ENCODE measurements around the gene USPL1. TPM values are rescaled to one million over a fixed set of nuclear protein-coding genes. Genes with fewer than 3 reads are reported as not detected.

Gene USPL1
- total RNA-seq, 1 experiment from 2014 or later: 14.3 TPM

DNA sequence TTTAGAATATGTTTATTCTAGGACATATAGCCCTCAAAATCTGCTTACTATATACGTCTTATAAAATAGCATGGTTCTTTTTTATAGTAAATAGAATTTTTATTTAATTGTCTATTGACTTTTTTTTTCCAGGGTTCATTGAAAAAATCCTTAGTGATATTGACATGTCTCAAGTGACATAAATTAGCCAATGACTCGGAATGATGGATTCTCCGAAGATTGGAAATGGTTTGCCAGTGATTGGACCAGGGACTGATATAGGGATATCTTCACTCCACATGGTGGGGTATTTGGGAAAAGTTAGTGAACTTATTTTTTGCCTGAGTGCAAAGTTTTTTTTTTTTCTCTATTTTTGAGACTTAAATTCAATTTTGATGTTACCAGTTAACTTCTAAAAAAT is 3.2 kb downstream of the USPL1 start:
- Mint-ChIP-seq H3K9me3 (no peaks in the 10 kb centered on the region), H3K4me3 (no peak overlapping the region), H3K4me1 (peaks cover 3% of the 10 kb centered on the region), H3K27me3 (ENCODE audit: low read depth) (no peaks in the 10 kb centered on the region), H3K36me3 (peaks cover 22% of the 10 kb centered on the region), H3K27ac (no peak overlapping the region)
- ChIA-PET POLR2A (no interaction called here), CTCF (no interaction called here)
- ATAC-seq (no peak), DNase-seq (ENCODE audit: low spot score) (no peak)
- no peak for TF ChIP-seq TCF7 (CRISPR knock-in tag; IDR thresholded peaks at IDR 0.05; ENCODE audit: low read depth)
- TF ChIP-seq, protein P1, sequence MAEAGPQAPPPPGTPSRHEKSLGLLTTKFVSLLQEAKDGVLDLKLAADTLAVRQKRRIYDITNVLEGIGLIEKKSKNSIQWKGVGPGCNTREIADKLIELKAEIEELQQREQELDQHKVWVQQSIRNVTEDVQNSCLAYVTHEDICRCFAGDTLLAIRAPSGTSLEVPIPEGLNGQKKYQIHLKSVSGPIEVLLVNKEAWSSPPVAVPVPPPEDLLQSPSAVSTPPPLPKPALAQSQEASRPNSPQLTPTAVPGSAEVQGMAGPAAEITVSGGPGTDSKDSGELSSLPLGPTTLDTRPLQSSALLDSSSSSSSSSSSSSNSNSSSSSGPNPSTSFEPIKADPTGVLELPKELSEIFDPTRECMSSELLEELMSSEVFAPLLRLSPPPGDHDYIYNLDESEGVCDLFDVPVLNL (CRISPR knock-in tag; IDR thresholded peaks at IDR 0.05; ENCODE audit: borderline replicate concordance, low read depth): no peak
- TF ChIP-seq, protein P2, sequence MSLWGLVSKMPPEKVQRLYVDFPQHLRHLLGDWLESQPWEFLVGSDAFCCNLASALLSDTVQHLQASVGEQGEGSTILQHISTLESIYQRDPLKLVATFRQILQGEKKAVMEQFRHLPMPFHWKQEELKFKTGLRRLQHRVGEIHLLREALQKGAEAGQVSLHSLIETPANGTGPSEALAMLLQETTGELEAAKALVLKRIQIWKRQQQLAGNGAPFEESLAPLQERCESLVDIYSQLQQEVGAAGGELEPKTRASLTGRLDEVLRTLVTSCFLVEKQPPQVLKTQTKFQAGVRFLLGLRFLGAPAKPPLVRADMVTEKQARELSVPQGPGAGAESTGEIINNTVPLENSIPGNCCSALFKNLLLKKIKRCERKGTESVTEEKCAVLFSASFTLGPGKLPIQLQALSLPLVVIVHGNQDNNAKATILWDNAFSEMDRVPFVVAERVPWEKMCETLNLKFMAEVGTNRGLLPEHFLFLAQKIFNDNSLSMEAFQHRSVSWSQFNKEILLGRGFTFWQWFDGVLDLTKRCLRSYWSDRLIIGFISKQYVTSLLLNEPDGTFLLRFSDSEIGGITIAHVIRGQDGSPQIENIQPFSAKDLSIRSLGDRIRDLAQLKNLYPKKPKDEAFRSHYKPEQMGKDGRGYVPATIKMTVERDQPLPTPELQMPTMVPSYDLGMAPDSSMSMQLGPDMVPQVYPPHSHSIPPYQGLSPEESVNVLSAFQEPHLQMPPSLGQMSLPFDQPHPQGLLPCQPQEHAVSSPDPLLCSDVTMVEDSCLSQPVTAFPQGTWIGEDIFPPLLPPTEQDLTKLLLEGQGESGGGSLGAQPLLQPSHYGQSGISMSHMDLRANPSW (CRISPR knock-in tag; conservative IDR thresholded peaks at IDR 0.05; ENCODE audit: low read depth): no peak
- no peak for TF ChIP-seq ZNF317 (CRISPR knock-in tag; IDR thresholded peaks at IDR 0.05; ENCODE audit: borderline replicate concordance, low read depth)
- no peak for TF ChIP-seq TEAD1 (CRISPR knock-in tag; IDR thresholded peaks at IDR 0.05)
- TF ChIP-seq ZNF263 (CRISPR knock-in tag; IDR thresholded peaks at IDR 0.05; ENCODE audit: low read depth): no peak
- no peak for TF ChIP-seq ZNF121 (CRISPR knock-in tag; IDR thresholded peaks at IDR 0.05)
- TF ChIP-seq ZNF671 (CRISPR knock-in tag; IDR thresholded peaks at IDR 0.05): no peak
- TF ChIP-seq, protein P3, sequence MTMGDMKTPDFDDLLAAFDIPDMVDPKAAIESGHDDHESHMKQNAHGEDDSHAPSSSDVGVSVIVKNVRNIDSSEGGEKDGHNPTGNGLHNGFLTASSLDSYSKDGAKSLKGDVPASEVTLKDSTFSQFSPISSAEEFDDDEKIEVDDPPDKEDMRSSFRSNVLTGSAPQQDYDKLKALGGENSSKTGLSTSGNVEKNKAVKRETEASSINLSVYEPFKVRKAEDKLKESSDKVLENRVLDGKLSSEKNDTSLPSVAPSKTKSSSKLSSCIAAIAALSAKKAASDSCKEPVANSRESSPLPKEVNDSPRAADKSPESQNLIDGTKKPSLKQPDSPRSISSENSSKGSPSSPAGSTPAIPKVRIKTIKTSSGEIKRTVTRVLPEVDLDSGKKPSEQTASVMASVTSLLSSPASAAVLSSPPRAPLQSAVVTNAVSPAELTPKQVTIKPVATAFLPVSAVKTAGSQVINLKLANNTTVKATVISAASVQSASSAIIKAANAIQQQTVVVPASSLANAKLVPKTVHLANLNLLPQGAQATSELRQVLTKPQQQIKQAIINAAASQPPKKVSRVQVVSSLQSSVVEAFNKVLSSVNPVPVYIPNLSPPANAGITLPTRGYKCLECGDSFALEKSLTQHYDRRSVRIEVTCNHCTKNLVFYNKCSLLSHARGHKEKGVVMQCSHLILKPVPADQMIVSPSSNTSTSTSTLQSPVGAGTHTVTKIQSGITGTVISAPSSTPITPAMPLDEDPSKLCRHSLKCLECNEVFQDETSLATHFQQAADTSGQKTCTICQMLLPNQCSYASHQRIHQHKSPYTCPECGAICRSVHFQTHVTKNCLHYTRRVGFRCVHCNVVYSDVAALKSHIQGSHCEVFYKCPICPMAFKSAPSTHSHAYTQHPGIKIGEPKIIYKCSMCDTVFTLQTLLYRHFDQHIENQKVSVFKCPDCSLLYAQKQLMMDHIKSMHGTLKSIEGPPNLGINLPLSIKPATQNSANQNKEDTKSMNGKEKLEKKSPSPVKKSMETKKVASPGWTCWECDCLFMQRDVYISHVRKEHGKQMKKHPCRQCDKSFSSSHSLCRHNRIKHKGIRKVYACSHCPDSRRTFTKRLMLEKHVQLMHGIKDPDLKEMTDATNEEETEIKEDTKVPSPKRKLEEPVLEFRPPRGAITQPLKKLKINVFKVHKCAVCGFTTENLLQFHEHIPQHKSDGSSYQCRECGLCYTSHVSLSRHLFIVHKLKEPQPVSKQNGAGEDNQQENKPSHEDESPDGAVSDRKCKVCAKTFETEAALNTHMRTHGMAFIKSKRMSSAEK (CRISPR knock-in tag; IDR thresholded peaks at IDR 0.05; ENCODE audit: borderline replicate concordance): no peak
- TF ChIP-seq IRF2 (CRISPR knock-in tag; IDR thresholded peaks at IDR 0.05; ENCODE audit: borderline replicate concordance, low read depth): no peak
- TF ChIP-seq OVOL2 (CRISPR knock-in tag; IDR thresholded peaks at IDR 0.05; ENCODE audit: borderline replicate concordance): no peak
- TF ChIP-seq, protein P4, sequence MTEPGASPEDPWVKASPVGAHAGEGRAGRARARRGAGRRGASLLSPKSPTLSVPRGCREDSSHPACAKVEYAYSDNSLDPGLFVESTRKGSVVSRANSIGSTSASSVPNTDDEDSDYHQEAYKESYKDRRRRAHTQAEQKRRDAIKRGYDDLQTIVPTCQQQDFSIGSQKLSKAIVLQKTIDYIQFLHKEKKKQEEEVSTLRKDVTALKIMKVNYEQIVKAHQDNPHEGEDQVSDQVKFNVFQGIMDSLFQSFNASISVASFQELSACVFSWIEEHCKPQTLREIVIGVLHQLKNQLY (CRISPR knock-in tag; IDR thresholded peaks at IDR 0.05): no peak
- TF ChIP-seq, protein P5, sequence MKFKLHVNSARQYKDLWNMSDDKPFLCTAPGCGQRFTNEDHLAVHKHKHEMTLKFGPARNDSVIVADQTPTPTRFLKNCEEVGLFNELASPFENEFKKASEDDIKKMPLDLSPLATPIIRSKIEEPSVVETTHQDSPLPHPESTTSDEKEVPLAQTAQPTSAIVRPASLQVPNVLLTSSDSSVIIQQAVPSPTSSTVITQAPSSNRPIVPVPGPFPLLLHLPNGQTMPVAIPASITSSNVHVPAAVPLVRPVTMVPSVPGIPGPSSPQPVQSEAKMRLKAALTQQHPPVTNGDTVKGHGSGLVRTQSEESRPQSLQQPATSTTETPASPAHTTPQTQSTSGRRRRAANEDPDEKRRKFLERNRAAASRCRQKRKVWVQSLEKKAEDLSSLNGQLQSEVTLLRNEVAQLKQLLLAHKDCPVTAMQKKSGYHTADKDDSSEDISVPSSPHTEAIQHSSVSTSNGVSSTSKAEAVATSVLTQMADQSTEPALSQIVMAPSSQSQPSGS (CRISPR knock-in tag; IDR thresholded peaks at IDR 0.05; ENCODE audit: borderline replicate concordance, low read depth): no peak
- TF ChIP-seq, protein P6, sequence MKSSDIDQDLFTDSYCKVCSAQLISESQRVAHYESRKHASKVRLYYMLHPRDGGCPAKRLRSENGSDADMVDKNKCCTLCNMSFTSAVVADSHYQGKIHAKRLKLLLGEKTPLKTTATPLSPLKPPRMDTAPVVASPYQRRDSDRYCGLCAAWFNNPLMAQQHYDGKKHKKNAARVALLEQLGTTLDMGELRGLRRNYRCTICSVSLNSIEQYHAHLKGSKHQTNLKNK (CRISPR knock-in tag; IDR thresholded peaks at IDR 0.05): no peak
- no peak for TF ChIP-seq ZNF396 (CRISPR knock-in tag; IDR thresholded peaks at IDR 0.05; ENCODE audit: borderline replicate concordance)
- TF ChIP-seq, protein P7, sequence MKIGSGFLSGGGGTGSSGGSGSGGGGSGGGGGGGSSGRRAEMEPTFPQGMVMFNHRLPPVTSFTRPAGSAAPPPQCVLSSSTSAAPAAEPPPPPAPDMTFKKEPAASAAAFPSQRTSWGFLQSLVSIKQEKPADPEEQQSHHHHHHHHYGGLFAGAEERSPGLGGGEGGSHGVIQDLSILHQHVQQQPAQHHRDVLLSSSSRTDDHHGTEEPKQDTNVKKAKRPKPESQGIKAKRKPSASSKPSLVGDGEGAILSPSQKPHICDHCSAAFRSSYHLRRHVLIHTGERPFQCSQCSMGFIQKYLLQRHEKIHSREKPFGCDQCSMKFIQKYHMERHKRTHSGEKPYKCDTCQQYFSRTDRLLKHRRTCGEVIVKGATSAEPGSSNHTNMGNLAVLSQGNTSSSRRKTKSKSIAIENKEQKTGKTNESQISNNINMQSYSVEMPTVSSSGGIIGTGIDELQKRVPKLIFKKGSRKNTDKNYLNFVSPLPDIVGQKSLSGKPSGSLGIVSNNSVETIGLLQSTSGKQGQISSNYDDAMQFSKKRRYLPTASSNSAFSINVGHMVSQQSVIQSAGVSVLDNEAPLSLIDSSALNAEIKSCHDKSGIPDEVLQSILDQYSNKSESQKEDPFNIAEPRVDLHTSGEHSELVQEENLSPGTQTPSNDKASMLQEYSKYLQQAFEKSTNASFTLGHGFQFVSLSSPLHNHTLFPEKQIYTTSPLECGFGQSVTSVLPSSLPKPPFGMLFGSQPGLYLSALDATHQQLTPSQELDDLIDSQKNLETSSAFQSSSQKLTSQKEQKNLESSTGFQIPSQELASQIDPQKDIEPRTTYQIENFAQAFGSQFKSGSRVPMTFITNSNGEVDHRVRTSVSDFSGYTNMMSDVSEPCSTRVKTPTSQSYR (CRISPR knock-in tag; IDR thresholded peaks at IDR 0.05): no peak
- no peak for TF ChIP-seq ESRRA (CRISPR knock-in tag; IDR thresholded peaks at IDR 0.05; ENCODE audit: borderline replicate concordance)
- TF ChIP-seq GTF2I (CRISPR knock-in tag; conservative IDR thresholded peaks at IDR 0.05): no peak
- TF ChIP-seq, protein P8, sequence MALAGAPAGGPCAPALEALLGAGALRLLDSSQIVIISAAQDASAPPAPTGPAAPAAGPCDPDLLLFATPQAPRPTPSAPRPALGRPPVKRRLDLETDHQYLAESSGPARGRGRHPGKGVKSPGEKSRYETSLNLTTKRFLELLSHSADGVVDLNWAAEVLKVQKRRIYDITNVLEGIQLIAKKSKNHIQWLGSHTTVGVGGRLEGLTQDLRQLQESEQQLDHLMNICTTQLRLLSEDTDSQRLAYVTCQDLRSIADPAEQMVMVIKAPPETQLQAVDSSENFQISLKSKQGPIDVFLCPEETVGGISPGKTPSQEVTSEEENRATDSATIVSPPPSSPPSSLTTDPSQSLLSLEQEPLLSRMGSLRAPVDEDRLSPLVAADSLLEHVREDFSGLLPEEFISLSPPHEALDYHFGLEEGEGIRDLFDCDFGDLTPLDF (CRISPR knock-in tag; IDR thresholded peaks at IDR 0.05): no peak

All from WTC11 (cell line).